Vagina (tissue), 2 donors: Measurements from ENCODE around the gene LYPD8.

ENCODE experiments used
- CTCF ChIP-seq, 3 experiments: fragments of 450-650 bp in 2 of 3; fragments of 200-600 bp in 1 of 3; sonication (generic) in 1 of 3; IDR thresholded peaks; one replicate each; pipeline ENCODE4 v1.5.1; 2017 to 2019; ENCODE audit warnings: antibody characterized with exemption in 3 of 3, mild to moderate bottlenecking in 2 of 3, moderate library complexity in 2 of 3
- POLR2A ChIP-seq, 2 donors: fragments of 450-650 bp; IDR thresholded peaks; one replicate each; pipeline ENCODE4 v1.6.1; 2017; ENCODE audit warnings: antibody characterized with exemption in 2 of 2, mild to moderate bottlenecking in 2 of 2, moderate library complexity in 2 of 2
- POLR2AphosphoS5 ChIP-seq, 2 donors: sonication (generic); formaldehyde crosslinking; IDR thresholded peaks; one replicate each; pipeline ENCODE4 v1.9.0; 2017; ENCODE audit warnings: antibody characterized with exemption in 2 of 2, mild to moderate bottlenecking in 2 of 2, low read depth in 1 of 2; ENCODE audit not compliant: insufficient read depth in 1 of 2

- TF ChIP-seq CTCF (IDR thresholded peaks at IDR 0.05) = no peak
- TF ChIP-seq POLR2AphosphoS5 (IDR thresholded peaks at IDR 0.05; ENCODE audit: insufficient read depth in 1 of 2, low read depth in 1 of 2) = no peak
- no peak for TF ChIP-seq POLR2A (IDR thresholded peaks at IDR 0.05)
These were observed 5.1 kb downstream of the LYPD8 start for GRCh38 chr1:248750496-248750895.
